ENCODE data around the gene SYNDIG1. TPM values are rescaled to one million over a fixed set of nuclear protein-coding genes. Genes with fewer than 3 reads are reported as not detected.

Gene SYNDIG1
- total and polyA plus RNA-seq, 2 of the 4 experiments (the other 2 are of a cell fraction): not detected

- ATAC-seq (ENCODE audit: low read depth) (no peak), DNase-seq (no peak)
- no peaks in the 10 kb centered on the region for H3K36me3 ChIP-seq (ENCODE audit: control insufficient read depth, insufficient read depth, low read length)
- no peaks in the 10 kb centered on the region for H3K27me3 ChIP-seq (ENCODE audit: control insufficient read depth, insufficient read depth, low read length)
- no peak overlapping the region for H3K56ac ChIP-seq (ENCODE audit: extremely low read depth, insufficient read depth, low read length)
- no peak overlapping the region for H2BK120ac ChIP-seq (ENCODE audit: low read depth, low read length)
- H3K4me2 ChIP-seq (ENCODE audit: low read depth, low read length): no peak overlapping the region
- no peak overlapping the region for H3K4ac ChIP-seq (ENCODE audit: low read depth, low read length)
- H4K8ac ChIP-seq (ENCODE audit: low read depth in 2 of 2, low read length in 2 of 2): no peak overlapping the region
- H3K18ac ChIP-seq (ENCODE audit: low read depth, low read length): no peak overlapping the region
- in situ Hi-C loops (cut with MboI; ENCODE audit: low sequenced_read_pairs): no loop called here
- H3K4me1 ChIP-seq (ENCODE audit: control insufficient read depth, insufficient read depth, low read length): no peaks in the 10 kb centered on the region
- no peak overlapping the region for H2BK15ac ChIP-seq (ENCODE audit: low read depth, low read length)
- no peaks in the 10 kb centered on the region for H4K20me1 ChIP-seq (ENCODE audit: insufficient read depth, low read length)
- intact Hi-C loops (cut with micrococcal nuclease): no loop called here
- H4K5ac ChIP-seq (ENCODE audit: low read depth, low read length): no peak overlapping the region
- no peak overlapping the region for H2BK5ac ChIP-seq (ENCODE audit: low read depth, low read length, poor library complexity, severe bottlenecking)
- no peak overlapping the region for H2AK9ac ChIP-seq (replicated peaks; ENCODE audit: low read depth, low read length, poor library complexity)
- no TSS peak for BruUV-seq (replicated peaks)
- H3K9ac ChIP-seq (ENCODE audit: low read depth, low read length): no peak overlapping the region
- no peaks in the 10 kb centered on the region for H3K79me1 ChIP-seq (ENCODE audit: low read depth in 1 of 2, low read length in 2 of 2)
- no peaks in the 10 kb centered on the region for H3K9me1 ChIP-seq (ENCODE audit: insufficient read depth, low read length)
- H2AFZ ChIP-seq (replicated peaks; ENCODE audit: low read length, poor library complexity): no peak overlapping the region
- 47% methylated on average over 2 of the region's 6 CpGs; no CpG with 5 or more reads in 1 of the 2 experiments for WGBS, 2 experiments (ENCODE audit: extremely low coverage in 2 of 2, insufficient read length in 1 of 2)
- H3K9me3 ChIP-seq (ENCODE audit: control insufficient read depth, insufficient read depth, low read length): no peaks in the 10 kb centered on the region
- H3K4me3 ChIP-seq (ENCODE audit: insufficient read depth, low read depth, low read length): no peak overlapping the region
- no peak overlapping the region for H3K14ac ChIP-seq (replicated peaks; ENCODE audit: low read depth, low read length)
- no peak overlapping the region for H2AK5ac ChIP-seq (ENCODE audit: low read depth, low read length)
- no peak overlapping the region for H3K23ac ChIP-seq (ENCODE audit: low read depth, low read length)
- H2BK20ac ChIP-seq (ENCODE audit: low read depth, low read length): no peak overlapping the region
- TF ChIP-seq NFE2L2 (IDR thresholded peaks at IDR 0.05; ENCODE audit: low read depth, low read length): no peak
- TF ChIP-seq CEBPB (IDR thresholded peaks at IDR 0.05; ENCODE audit: low read depth, low read length): no peak
- no peak for TF ChIP-seq POLR2A (IDR thresholded peaks at IDR 0.05; ENCODE audit: low read depth, low read length)
- TF ChIP-seq RCOR1 (IDR thresholded peaks at IDR 0.05; ENCODE audit: insufficient replicate concordance, low read length): no peak
- TF ChIP-seq BHLHE40 (IDR thresholded peaks at IDR 0.05; ENCODE audit: low read depth, low read length): no peak
- TF ChIP-seq CTCF (conservative IDR thresholded peaks at IDR 0.05; ENCODE audit: low read depth, low read length): no peak
- no peak for TF ChIP-seq USF2 (IDR thresholded peaks at IDR 0.05; ENCODE audit: low read depth, low read length)
- CTCF ChIA-PET: no interaction called here
- H4K91ac ChIP-seq (ENCODE audit: insufficient read depth, low read depth, low read length): no peak overlapping the region
- POLR2A ChIA-PET (ENCODE audit: unreplicated experiment): no interaction called here
- dilution Hi-C loops (cut with HindIII; ENCODE audit: low sequenced_read_pairs, unreplicated experiment): no loop called here
- no peak overlapping the region for H3K27ac ChIP-seq (ENCODE audit: insufficient read depth, low read length)
Measured at GRCh38 chr20:24573557-24573956, 104.1 kb downstream of the SYNDIG1 start.

All from IMR-90 (cell line).